GM18861 (cell line): ENCODE measurements around the gene ZNF319.
"Not testable (repeated sequence)": the region's sequence is repeated elsewhere in the genome, so short reads cannot be mapped to it uniquely, and the experiment has no call there.

Experiments
- ATAC-seq: cut with Tn5 transposase; IDR thresholded peaks from one replicate; pipeline ENCODE4 v1.9.1; 2021; ENCODE audit not compliant: unreplicated experiment

Gene ZNF319

GRCh38 chr16:57979006-57979585, 21.4 kb downstream of the ZNF319 start:
- ATAC-seq = no peak

- not testable (repeated sequence) for ATAC-seq
Observed at GRCh38 chr16:57978070-57978465, 22.4 kb downstream of the ZNF319 start.

DNA sequence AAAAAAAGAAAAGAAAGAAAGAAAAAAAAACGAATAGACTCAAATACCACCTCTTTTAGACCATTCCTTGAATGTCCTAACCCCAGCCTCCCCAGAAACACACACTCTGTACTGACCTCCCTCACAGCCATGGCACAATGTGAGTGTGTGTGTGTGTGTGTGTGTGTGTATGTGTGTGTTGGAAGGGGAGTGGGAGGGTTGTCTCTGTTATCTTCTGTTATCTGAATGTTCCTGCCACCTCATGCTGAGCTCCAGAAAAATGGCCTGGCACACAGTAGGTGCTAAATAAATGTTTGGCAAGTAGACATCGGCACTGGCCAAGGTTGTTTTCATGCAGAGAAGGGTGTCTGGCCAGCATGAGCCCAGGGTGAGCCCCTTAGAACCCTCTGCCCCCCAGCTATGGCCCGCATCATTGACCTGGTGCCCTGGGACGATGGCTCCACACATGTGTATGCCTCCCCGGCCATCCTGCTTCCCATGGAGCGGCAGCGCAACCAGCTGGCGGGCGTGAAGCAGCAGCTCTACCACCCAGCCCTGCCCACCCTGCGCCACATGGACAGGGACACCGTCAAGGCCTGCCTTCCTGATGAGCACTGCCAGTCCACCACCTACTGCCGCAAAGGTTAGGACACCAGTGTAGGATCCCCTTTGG, 22.9 kb downstream of the ZNF319 start:
- ATAC-seq = no peak

DNA sequence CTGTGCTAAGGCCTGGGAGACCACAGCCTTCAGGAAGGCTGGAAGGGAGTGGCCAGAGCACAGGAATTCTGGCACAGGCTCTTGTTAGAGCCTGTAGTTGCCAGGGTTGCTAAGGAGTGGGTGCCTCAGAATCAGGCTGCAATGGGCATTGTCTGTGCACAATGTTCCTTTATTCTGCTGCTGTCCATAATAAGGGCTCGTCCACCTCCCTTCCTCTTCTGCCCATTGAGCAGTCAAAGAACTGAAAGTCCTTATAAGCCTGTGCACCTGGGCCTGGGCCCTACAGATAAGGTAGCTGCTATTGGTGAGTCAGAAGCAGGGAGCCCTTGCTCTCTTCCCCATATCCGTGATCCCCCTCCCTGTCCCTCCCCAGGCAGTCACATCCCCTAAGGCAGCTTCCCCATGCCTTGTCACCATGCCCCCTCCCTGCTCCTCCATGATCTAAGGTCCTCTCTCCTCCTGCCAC, 24.1 kb downstream of the ZNF319 start:
- ATAC-seq = no peak

DNA sequence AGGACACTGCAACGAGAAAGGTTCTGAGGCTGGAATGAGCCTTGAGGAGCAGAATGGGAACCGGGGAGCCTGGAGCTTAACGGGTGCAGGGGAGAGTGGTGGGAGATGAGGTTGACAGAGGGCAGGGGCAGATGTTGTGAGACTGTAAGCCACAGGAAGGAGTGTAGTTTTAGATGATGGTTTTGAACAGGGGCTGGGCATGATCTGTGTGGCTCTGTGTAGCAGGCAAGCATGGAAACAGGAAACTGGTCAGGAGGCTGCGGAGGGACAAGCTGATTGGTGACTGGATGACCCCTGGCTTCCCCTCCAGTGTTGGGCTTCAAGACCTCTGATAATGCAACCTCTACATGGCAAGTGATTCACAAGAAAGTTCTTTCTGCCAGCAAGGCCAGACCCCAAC, 28.2 kb downstream of the ZNF319 start:
- no peak for ATAC-seq

DNA sequence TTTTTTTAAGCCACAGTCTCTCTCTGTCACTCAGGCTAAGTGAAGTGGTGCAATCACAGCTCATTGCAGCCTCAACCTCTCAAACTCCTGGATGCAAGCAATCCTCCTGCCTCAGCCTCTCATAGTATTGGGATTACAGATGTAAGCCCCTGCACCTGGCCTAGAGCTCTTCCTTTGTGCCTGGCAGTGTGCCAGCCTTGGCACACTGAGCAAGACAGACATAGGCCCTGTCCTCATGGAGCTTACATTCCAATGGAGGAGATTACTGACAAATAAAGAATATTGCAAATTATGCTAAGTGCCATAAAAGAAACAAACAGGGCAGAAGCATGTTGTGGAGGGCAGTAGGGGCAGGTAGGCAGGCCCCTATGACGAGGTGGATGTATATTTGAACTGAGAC, 28.6 kb downstream of the ZNF319 start:
- no peak for ATAC-seq

DNA sequence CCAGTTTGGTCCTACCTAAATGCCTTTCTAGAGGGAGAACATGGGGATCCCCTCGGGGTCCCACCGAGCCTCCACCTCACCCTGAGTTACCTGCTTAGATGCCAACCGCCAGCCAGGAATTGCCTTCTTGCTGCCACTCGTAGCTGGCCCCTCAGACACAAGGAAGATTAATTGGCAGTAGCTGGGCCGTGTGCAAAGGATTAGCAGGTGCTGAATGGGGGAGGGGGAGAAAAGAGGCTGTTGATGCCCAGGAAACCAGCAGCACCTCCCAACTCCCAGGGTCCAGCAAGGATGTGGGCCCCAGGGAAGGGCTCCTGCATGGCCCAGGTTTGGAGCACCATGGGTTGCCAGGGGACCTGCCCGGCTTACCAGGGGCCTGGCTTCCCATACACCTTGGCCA, 29.5 kb downstream of the ZNF319 start, which contains the start of gene CNGB1:
CNGB1 (minus strand) TSS at position 159 of the 400 bp plus-strand sequence. CDS start 3,842 bp downstream, outside the sequence.
- no peak for ATAC-seq

GRCh38 chr16:57970319-57970718, 30.2 kb downstream of the ZNF319 start:
- no peak for ATAC-seq

DNA sequence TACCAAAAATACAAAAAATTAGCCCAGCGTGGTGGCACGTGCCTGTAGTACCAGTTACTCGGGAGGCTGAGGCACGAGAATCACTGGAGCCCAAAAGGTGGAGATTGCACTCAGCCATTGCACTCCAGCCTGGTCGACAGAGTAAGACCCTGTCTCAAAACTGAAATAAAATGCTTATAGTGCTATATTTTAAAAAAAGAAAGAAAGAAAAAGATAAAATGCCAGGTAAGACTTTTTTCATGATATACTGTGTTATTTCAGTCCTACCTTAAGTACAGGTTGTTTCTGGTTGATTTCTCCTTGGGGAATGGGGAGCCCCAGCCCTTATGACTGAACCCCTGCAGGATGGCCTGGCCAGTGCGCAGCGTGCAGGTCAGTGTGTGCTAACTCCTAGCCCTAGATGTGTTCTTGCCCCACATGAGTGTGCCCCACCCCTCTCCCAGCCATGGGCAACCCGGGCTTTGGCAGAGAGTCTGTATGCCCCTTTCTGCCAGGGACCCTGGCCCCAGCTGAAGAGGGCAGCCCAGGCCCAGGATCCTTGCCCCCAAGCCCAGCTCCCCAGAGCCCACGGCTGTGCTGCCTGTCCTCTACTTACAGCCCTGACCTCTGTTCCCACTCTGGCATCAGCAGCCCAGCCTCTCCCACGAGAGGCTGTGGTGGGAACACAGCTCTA, 30.9 kb downstream of the ZNF319 start:
- ATAC-seq = no peak

DNA sequence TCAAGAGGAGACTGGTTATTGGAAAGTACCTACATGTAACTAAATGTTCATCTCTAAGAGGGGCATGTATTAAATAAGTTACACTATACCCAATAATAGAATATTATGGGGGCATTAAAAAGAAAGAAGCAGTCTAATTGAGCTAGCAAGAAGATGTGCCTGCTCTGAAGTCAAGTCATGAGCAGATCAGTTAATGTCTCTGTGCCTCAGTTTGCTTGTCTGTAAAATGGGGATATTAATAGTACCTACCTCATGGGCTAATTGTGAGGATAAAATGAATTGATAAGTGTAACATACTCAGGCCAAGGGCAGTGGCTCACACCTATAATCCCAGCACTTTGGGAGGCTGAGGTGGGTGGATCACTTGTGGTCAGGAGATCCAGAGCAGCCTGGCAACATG, 32.6 kb downstream of the ZNF319 start:
- ATAC-seq = no peak

GRCh38 chr16:57966986-57967385, 33.5 kb downstream of the ZNF319 start:
- no peak for ATAC-seq

DNA sequence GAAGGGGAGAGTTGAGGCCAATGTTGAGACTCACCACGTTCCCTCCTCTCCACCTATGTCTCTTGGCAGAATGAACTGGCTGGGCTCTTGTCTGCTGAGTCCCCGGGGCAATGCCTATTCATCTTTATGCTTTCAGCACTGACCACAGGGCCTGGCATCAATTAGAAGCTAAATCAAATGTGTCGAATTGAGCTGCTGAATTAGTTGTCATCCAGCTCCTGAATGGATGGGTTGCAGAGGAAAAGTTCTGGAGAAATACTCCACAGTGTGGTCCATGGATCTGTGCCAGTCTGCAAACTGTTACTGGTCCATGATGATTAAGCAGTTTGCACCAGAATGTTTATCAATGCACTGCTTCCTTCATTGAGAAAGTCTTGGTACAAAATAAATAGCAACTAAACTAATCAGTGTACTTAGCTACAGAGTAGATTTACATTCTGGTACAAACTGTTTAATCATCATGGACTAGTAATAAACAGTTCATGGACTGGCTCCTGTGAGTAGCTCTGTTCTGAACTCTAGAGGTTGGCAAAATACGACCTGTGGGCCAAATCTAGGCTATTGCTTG, 34.2 kb downstream of the ZNF319 start:
- no peak for ATAC-seq

GRCh38 chr16:57964157-57964700, 36.2 kb downstream of the ZNF319 start:
- ATAC-seq = no peak

DNA sequence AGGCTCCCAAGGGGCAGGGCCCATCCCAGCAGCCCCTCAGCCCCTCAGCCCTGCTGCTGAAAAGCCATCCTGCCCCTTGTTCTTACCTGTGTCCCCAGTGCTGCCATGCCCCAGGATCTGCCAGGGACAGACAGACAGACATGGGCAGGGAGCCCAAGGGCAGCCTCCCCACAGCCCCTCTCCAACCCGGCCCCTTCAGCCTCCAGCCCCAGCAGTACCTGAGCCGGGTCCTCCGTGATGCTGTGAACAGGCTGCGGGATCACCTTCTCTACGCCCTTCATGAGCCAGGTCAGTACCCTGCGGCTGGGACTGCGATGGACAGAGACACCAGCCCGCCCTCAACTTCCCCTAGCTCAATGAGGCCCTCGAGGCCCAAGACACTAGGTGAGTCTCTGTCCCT, 37.7 kb downstream of the ZNF319 start:
- no peak for ATAC-seq

GRCh38 chr16:57962046-57962445, 38.4 kb downstream of the ZNF319 start:
- no peak for ATAC-seq

- no peak for ATAC-seq
Observed at GRCh38 chr16:57961538-57961937, 38.9 kb downstream of the ZNF319 start.

- no peak for ATAC-seq
Observed at GRCh38 chr16:57960826-57961472, 39.5 kb downstream of the ZNF319 start.

DNA sequence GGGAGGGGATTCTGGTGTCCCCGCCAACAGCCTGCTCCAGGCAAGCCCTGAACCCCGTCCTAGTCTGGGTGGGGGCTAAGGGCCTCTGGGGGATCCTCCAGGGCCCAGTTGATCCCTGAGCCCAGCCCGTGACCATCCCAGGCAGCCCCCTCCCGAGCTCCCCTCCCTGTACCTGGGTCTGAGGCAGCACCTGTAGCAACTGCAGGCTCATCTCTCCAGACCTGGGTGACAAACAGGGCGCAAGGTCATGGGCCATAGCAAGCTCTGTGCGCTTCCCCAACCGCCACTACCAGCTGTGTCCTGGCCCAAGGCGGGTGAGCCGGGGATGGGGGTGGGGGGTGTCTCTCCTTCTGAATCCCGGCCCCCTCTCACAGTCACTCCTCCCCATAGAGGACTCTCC, 40.2 kb downstream of the ZNF319 start:
- ATAC-seq = no peak

DNA sequence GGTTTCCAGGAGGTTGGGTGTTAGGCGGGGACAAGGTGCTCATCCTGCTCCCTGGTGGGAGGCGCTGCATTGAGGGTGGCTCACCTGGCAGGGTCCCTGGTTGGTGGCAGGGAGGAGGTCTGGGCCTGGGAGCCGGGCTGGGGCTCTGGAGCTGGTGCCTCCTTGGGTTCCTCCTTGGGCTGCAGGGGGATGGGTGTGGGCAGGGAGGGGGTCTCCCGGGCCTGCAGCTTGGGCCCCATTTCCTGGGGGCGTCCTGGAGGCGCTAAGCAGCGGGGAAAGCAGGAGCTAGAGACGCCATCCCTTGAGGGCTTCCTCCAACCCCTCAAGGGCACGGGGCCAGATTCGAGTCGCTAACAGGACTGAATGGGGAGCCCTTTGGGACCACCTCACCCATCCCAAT, 40.7 kb downstream of the ZNF319 start:
- no peak for ATAC-seq

GRCh38 chr16:57959121-57959520, 41.4 kb downstream of the ZNF319 start:
- no peak for ATAC-seq

DNA sequence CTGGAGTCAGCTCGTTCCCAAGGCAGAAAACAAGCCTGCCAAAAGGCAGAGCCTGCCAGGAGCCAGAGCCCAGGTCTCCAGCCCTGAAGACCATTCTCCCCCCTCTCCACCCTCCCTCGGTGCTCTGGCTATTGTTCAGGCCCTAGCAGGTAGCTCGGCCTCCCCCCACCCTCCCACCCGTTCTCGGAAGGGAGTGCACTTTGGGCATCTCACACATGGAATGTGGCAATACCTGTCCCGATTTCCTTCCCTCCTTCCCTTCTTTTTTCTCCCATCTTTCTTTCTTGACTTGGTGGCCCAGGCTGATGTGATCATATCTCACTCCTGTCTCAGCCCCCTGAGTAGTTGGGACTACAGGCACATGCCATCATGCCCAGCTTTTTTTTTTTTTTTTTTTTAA, 41.9 kb downstream of the ZNF319 start:
- no peak for ATAC-seq
